Lower leg skin (tissue), 4 donors: Measurements from ENCODE around the gene TDRD3. TPM values are rescaled to one million over a fixed set of nuclear protein-coding genes. Genes with fewer than 3 reads are reported as not detected.
"Not testable (repeated sequence)": the region's sequence is repeated elsewhere in the genome, so short reads cannot be mapped to it uniquely, and the experiment has no call there.

Experiments
- DNase-seq, 2 donors: peaks; one replicate each; pipeline ENCODE4 v3.0.0-alpha.2; 2019; ENCODE audit warnings: low spot score in 2 of 2
- H3K4me3 ChIP-seq: fragments of 200-600 bp; sonication (generic); 2 replicates; pipeline ENCODE4 v1.5.1; 2017; ENCODE audit warnings: mild to moderate bottlenecking, low read depth; ENCODE audit not compliant: poor library complexity, severe bottlenecking
- POLR2A ChIP-seq, 2 donors: fragments of 450-650 bp; IDR thresholded peaks; one replicate each; pipeline ENCODE4 v1.6.1; 2016 to 2017; ENCODE audit warnings: antibody characterized with exemption in 2 of 2, mild to moderate bottlenecking in 1 of 2, moderate library complexity in 1 of 2
- WGBS, 2 donors: methylation state at CpG; one replicate each; pipeline ENCODE4 v1.1.5; 2018; 5-methylcytosine and 5-hydroxymethylcytosine counted together
- intact Hi-C: fragments of 100-400 bp; cut with DNase I; formaldehyde crosslinking; loops from one replicate; pipeline ENCODE4 v1.15.0; 2023; ENCODE audit warnings: low total_unique reads
- total RNA-seq, 4 donors: library from RNA; depleted of rRNA; stranded (reverse); fragments of >200 nt; gene quantifications; one replicate each; pipeline ENCODE4 v1.1.0, GENCODE V29; 2016
- TF ChIP-seq, protein P1 (sequence below), 3 donors: fragments of 450-650 bp; IDR thresholded peaks; one replicate each; pipeline ENCODE4 v1.5.1; 2016; ENCODE audit warnings: antibody characterized with exemption in 3 of 3, mild to moderate bottlenecking in 3 of 3, moderate library complexity in 2 of 3

The TDRD3 gene
- total RNA-seq, 4 donors from 2014 or later = 12.5 to 21.5 (median 18.2) TPM

DNA sequence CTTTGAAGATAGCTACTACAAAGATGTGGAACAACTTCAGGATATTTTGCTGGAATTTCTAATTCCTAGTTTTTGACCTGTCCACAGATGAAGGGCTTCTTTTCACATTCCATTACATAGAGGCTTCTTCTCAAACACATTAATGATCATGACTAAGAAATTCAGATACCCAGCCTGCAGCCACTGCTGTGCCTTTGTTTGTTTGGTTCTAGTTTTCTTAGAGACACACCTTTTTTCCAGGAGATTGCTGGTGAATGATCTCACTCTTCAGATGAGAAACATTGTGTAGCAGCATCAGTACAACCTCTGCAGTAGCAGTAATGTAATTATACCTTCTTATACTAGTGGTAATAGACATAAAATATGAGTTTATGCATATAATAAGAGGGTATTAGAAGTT, 5.0 kb downstream of the TDRD3 start:
- no peak overlapping the region for H3K4me3 ChIP-seq
- intact Hi-C loops = no loop called here
- no peak for TF ChIP-seq POLR2A (IDR thresholded peaks at IDR 0.05)
- TF ChIP-seq, protein P1, sequence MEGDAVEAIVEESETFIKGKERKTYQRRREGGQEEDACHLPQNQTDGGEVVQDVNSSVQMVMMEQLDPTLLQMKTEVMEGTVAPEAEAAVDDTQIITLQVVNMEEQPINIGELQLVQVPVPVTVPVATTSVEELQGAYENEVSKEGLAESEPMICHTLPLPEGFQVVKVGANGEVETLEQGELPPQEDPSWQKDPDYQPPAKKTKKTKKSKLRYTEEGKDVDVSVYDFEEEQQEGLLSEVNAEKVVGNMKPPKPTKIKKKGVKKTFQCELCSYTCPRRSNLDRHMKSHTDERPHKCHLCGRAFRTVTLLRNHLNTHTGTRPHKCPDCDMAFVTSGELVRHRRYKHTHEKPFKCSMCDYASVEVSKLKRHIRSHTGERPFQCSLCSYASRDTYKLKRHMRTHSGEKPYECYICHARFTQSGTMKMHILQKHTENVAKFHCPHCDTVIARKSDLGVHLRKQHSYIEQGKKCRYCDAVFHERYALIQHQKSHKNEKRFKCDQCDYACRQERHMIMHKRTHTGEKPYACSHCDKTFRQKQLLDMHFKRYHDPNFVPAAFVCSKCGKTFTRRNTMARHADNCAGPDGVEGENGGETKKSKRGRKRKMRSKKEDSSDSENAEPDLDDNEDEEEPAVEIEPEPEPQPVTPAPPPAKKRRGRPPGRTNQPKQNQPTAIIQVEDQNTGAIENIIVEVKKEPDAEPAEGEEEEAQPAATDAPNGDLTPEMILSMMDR (IDR thresholded peaks at IDR 0.05) = no peak
- no peak for DNase-seq

DNA sequence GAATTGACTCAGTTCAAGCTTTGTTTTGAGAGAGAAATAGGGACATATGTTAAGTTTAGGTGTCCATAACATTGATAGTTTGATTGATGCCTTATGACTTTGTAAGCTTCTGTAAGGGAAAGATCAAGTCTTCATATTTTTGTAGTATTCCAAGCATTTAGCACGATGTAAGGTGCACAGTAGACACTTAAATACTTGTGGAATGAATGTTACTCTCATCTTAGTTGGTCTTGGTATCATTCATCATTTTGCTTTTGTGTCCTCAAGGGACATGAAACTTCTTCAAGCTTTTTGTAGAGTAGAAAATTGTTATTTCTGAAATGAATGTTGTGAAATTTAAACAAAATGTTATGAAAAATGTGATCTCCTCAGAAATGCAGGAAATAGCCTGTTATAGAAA, 10.1 kb downstream of the TDRD3 start:
- 89% methylated on average over 1 of the region's 1 CpG for WGBS, 2 donors
- no peak for TF ChIP-seq POLR2A (IDR thresholded peaks at IDR 0.05)
- TF ChIP-seq, protein P1 (IDR thresholded peaks at IDR 0.05) = no peak
- no peak for DNase-seq
- H3K4me3 ChIP-seq = no peak overlapping the region
- intact Hi-C loops = no loop called here

DNA sequence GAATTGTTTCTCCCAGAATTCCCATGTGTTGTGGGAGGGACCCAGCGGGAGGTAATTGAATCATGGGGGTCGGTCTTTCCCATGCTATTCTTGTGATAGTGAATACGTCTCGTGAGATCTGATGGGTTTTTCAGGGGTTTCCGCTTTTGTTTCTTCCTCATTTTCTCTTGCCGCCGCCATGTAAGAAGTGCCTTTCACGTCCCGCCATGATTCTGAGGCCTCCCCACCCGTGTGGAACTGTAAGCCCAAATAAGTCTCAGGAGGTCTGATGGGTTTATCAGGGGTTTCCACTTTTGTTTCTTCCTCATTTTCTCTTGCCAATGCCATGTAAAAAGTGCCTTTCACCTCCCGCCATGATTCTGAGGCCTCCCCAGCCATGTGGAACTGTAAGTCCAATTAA, 10.8 kb downstream of the TDRD3 start:
- H3K4me3 ChIP-seq, DNase-seq, intact Hi-C loops: not testable (repeated sequence)
- WGBS, 2 donors = 95 to 96% methylated on average over 11 of the region's 11 CpGs

DNA sequence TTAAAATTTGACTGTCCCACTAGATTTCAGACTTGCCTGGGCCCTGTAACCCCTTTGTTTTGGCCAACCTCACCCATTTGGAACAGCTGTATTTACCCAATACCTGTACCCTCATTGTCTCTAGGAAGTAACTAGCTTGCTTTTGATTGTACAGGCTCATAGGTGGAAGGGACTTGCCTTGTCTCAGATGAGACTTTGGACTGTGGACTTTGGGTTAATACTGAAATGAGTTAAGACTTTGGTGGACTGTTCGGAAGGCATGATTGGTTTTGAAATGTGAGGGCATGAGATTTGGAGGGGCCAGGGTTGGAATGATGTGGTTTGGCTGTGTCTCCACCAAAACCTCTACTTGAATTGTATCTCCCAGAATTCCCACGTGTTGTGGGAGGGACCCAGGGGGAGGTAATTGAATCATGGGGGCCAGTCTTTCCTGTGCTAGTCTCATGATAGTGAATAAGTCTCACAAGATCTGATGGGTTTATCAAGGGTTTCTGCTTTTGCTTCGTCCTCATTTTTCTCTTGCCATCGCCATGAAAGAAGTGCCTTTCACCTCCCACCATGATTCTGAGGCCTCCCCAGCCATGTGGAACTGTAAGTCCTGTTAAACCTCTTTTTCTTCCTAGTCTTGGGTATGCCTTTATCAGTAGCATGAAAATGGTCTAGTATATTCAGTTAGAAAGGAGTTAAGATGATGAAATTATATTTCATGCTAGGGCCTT, 12.7 kb downstream of the TDRD3 start:
- H3K4me3 ChIP-seq, DNase-seq, intact Hi-C loops: not testable (repeated sequence)
- 93 to 98% methylated on average over 4 of the region's 4 CpGs for WGBS, 2 donors

GRCh38 chr13:60410299-60410698, 13.3 kb downstream of the TDRD3 start:
- intact Hi-C loops = no loop called here
- no peak overlapping the region for H3K4me3 ChIP-seq
- TF ChIP-seq POLR2A (IDR thresholded peaks at IDR 0.05) = no peak
- TF ChIP-seq, protein P1 (IDR thresholded peaks at IDR 0.05) = no peak
- WGBS, 2 donors = 71 to 81% methylated on average over 3 of the region's 3 CpGs
- no peak for DNase-seq

- TF ChIP-seq, protein P1 (IDR thresholded peaks at IDR 0.05) = no peak
- no peak for TF ChIP-seq POLR2A (IDR thresholded peaks at IDR 0.05)
- intact Hi-C loops = no loop called here
- 59 to 62% methylated on average over 1 of the region's 1 CpG for WGBS, 2 donors
- no peak overlapping the region for H3K4me3 ChIP-seq
- DNase-seq = no peak
Observed at GRCh38 chr13:60411464-60411863, 14.4 kb downstream of the TDRD3 start.

GRCh38 chr13:60411983-60412382, 15.0 kb downstream of the TDRD3 start:
- no peak for DNase-seq
- 77% methylated on average over 2 of the region's 2 CpGs for WGBS, 2 donors
- H3K4me3 ChIP-seq = no peak overlapping the region
- intact Hi-C loops = no loop called here
- no peak for TF ChIP-seq POLR2A (IDR thresholded peaks at IDR 0.05)
- TF ChIP-seq, protein P1 (IDR thresholded peaks at IDR 0.05) = no peak
